Measurements from ENCODE around the gene NKG7.

- TF ChIP-seq POLR2A (IDR thresholded peaks at IDR 0.05) = no peak
- no peak for TF ChIP-seq CTCF (IDR thresholded peaks at IDR 0.05)
Measured at GRCh38 chr19:51371186-51371690, 1.2 kb downstream of the NKG7 start.
